ENCODE data around the gene HTD2. TPM values are rescaled to one million over a fixed set of nuclear protein-coding genes. Genes with fewer than 3 reads are reported as not detected.

Gene HTD2
- total and polyA plus RNA-seq, 2 donors (not counting 1 experiment from before 2014, with no cell fraction given) = 4.2 to 8.8 TPM

DNA sequence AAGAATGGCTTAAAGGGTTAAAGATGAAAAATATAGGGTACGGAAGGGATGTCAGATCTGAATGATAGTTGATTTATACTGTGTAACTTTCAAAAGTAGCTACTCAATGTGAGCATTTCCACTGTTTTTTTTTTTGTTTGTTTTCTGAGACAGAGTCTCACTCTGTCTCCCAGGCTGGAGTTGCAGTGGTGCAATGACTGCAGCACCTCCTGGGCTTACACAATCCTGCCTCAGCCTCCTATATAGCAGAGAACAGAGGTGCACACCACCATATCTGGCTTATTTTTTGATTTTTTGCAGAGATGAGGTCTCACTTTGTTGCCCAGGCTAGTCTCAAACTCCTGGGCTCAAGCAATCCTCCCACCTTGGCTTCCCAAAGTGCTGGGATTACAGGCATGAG lies 16.5 kb downstream of the HTD2 start:
- Histone ChIP-seq H3K9ac (ENCODE audit: low read length) (no peak overlapping the region), H3K9me3 (ENCODE audit: control extremely low read depth in 1 of 3, control insufficient read depth in 2 of 3, insufficient read depth in 1 of 3, low read length in 2 of 3) (no peaks in the 10 kb centered on the region), H3K79me2 (ENCODE audit: control insufficient read depth, insufficient read depth, low read length) (peaks cover 17% of the 10 kb centered on the region), H3K27ac (ENCODE audit: low read length in 2 of 2) (no peak overlapping the region), H4K20me1 (ENCODE audit: control insufficient read depth, insufficient read depth, low read length, poor library complexity, severe bottlenecking) (no peaks in the 10 kb centered on the region), H2AFZ (ENCODE audit: insufficient read depth, low read depth, low read length, poor library complexity, severe bottlenecking) (no peak overlapping the region), H3K4me1 (ENCODE audit: control insufficient read depth in 2 of 2, insufficient read depth in 2 of 2, low read length in 2 of 2) (peaks cover 21 to 29% of the 10 kb centered on the region in 2 donors), H3K27me3 (replicated peaks in 1 of 4; ENCODE audit: control extremely low read depth in 1 of 4, control insufficient read depth in 3 of 4, insufficient read depth in 4 of 4, low read length in 3 of 4) (no peaks in the 10 kb centered on the region), H3K36me3 (replicated peaks in 1 of 2; ENCODE audit: control extremely low read depth in 1 of 2, control insufficient read depth in 1 of 2, extremely low read depth in 1 of 2, insufficient read depth in 2 of 2, low read length in 1 of 2) (peaks cover 0 to 12% of the 10 kb centered on the region in 2 experiments), H3K4me3 (ENCODE audit: control extremely low read depth in 1 of 5, extremely low read depth in 1 of 5, insufficient read depth in 1 of 5, low read depth in 2 of 5, low read length in 4 of 5) (no peak overlapping the region), H3K4me2 (replicated peaks; ENCODE audit: low read depth, low read length, poor library complexity, severe bottlenecking) (no peak overlapping the region)
- TF ChIP-seq, protein P1, sequence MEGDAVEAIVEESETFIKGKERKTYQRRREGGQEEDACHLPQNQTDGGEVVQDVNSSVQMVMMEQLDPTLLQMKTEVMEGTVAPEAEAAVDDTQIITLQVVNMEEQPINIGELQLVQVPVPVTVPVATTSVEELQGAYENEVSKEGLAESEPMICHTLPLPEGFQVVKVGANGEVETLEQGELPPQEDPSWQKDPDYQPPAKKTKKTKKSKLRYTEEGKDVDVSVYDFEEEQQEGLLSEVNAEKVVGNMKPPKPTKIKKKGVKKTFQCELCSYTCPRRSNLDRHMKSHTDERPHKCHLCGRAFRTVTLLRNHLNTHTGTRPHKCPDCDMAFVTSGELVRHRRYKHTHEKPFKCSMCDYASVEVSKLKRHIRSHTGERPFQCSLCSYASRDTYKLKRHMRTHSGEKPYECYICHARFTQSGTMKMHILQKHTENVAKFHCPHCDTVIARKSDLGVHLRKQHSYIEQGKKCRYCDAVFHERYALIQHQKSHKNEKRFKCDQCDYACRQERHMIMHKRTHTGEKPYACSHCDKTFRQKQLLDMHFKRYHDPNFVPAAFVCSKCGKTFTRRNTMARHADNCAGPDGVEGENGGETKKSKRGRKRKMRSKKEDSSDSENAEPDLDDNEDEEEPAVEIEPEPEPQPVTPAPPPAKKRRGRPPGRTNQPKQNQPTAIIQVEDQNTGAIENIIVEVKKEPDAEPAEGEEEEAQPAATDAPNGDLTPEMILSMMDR (IDR thresholded peaks at IDR 0.05) = no peak
- no peak for TF ChIP-seq EZH2 (IDR thresholded peaks at IDR 0.05; ENCODE audit: borderline replicate concordance, insufficient read depth, low read depth, low read length, poor library complexity, severe bottlenecking)
- H3K4me3 Mint-ChIP-seq = no peak overlapping the region
- H3K4me1 Mint-ChIP-seq = peaks cover 38% of the 10 kb centered on the region
- H3K9me3 Mint-ChIP-seq (ENCODE audit: insufficient read depth) = no peaks in the 10 kb centered on the region
- intact Hi-C loops (cut with micrococcal nuclease) = loop anchor here (5.0 kb wide), 3 partner anchors 35 to 310 kb away; partner anchors contain the start of gene PDHB
- no CpG with 5 or more reads among the region's 1 CpG for WGBS (ENCODE audit: insufficient coverage)
- H3K27ac Mint-ChIP-seq = peak overlapping the region; percentile 50
- ChIA-PET POLR2A (interaction anchor here (0.9 kb wide), 1 partner anchor 92 kb away, joined by 3 read pairs; no protein-coding TSS in a partner anchor), CTCF (interaction anchor here (0.6 to 9.0 kb wide), 9 partner anchors 10 to 1098 kb away, joined by 3 to 89 read pairs (median 16); partner anchors contain the start of genes HTD2, PXK and RPP14)
- ATAC-seq (ENCODE audit: low read depth) = no peak
- no peak for DNase-seq
- H3K27me3 Mint-ChIP-seq = no peaks in the 10 kb centered on the region

All from B cell (primary cell).